H1 (cell line): ENCODE data around the gene SCG5. TPM values are rescaled to one million over a fixed set of nuclear protein-coding genes. Genes with fewer than 3 reads are reported as not detected.

Experiments used
- CTCF ChIA-PET: fragments of 300-600 bp; sonication (Branson Sonifier 250); formaldehyde crosslinking; loops from one replicate; lab custom pipeline; 2021; ENCODE audit not compliant: partially characterized antibody; lab: Charles Lee
- POLR2A ChIA-PET: fragments of 300-600 bp; sonication (Branson Sonifier 250); formaldehyde crosslinking; loops from one replicate; lab custom pipeline; 2021; ENCODE audit warnings: inconsistent platforms; ENCODE audit not compliant: partially characterized antibody; lab: Charles Lee
- DNase-seq, 2 experiments: peaks; one replicate each; pipeline versions ENCODE4 v3.0.0 to v3.0.0-alpha.2; 2010 to 2022; ENCODE audit warnings: low spot score in 2 of 2, low read depth in 1 of 2, mixed read lengths in 1 of 2
- FAIRE-seq: peaks from 2 replicates; lab custom pipeline; 2011; peaks lifted over from hg19 to GRCh38; lab: Jason Lieb, UNC
- H2AFZ ChIP-seq: 2 replicates; pipeline ENCODE4 v1.8.1; 2012; ENCODE audit warnings: low read length, inconsistent platforms
- H2AK5ac ChIP-seq: 2 replicates; pipeline ENCODE4 v1.6.1; 2013; ENCODE audit warnings: low read depth, low read length
- H2BK120ac ChIP-seq: replicated peaks from 2 replicates; pipeline ENCODE3; 2013; ENCODE audit warnings: low read depth, low read length, inconsistent platforms
- H2BK12ac ChIP-seq: 2 replicates; pipeline ENCODE4 v1.6.1; 2013; ENCODE audit warnings: low read depth, low read length
- H2BK15ac ChIP-seq: 2 replicates; pipeline ENCODE4 v1.6.1; 2013; ENCODE audit warnings: low read length
- H2BK20ac ChIP-seq: 2 replicates; pipeline ENCODE4 v1.6.1; 2013; ENCODE audit warnings: low read length
- H2BK5ac ChIP-seq: 2 replicates; pipeline ENCODE4 v1.6.1; 2013; ENCODE audit warnings: low read depth, low read length
- H3K14ac ChIP-seq: 2 replicates; pipeline ENCODE4 v1.6.1; 2013; ENCODE audit warnings: inconsistent platforms; ENCODE audit not compliant: insufficient read length
- H3K18ac ChIP-seq: 2 replicates; pipeline ENCODE4 v1.6.1; 2013; ENCODE audit warnings: low read length; ENCODE audit errors: extremely low read depth
- H3K23ac ChIP-seq: 2 replicates; pipeline ENCODE4 v1.6.1; 2013; ENCODE audit warnings: inconsistent platforms; ENCODE audit not compliant: insufficient read length
- H3K23me2 ChIP-seq: 2 replicates; pipeline ENCODE4 v1.6.1; 2013; ENCODE audit warnings: low read depth, low read length
- H3K27ac ChIP-seq: 2 replicates; pipeline ENCODE4 v1.6.1; 2011; ENCODE audit warnings: low read depth, low read length, inconsistent platforms
- H3K27me3 ChIP-seq, 4 experiments: replicated peaks in 1 of 4; 1 replicate in 1 of 4; 2 replicates in 3 of 4; pipeline versions ENCODE4 v1.6.1 to v1.8.1; 2011 to 2013; ENCODE audit warnings: low read length in 3 of 4, mild to moderate bottlenecking in 3 of 4, inconsistent platforms in 2 of 4, mixed read lengths in 2 of 4, moderate library complexity in 1 of 4; ENCODE audit not compliant: control insufficient read depth in 3 of 4, insufficient read depth in 3 of 4; ENCODE audit errors: extremely low read depth in 1 of 4
- H3K36me3 ChIP-seq, 4 experiments: 2 replicates each; pipeline versions ENCODE4 v1.6.1 to v1.8.1; 2011 to 2013; ENCODE audit warnings: mild to moderate bottlenecking in 4 of 4, low read length in 3 of 4, moderate library complexity in 2 of 4, control low read depth in 1 of 4, inconsistent platforms in 1 of 4; ENCODE audit not compliant: insufficient read depth in 4 of 4, control insufficient read depth in 2 of 4
- H3K4ac ChIP-seq: replicated peaks from 2 replicates; pipeline ENCODE3; 2013; ENCODE audit warnings: low read length, low read depth, mixed read lengths, inconsistent platforms; ENCODE audit not compliant: insufficient read length
- H3K4me1 ChIP-seq, 4 experiments: replicated peaks in 1 of 4; 1 replicate in 1 of 4; 2 replicates in 3 of 4; pipeline versions ENCODE4 v1.6.1 to v1.8.1; 2011 to 2013; ENCODE audit warnings: low read length in 3 of 4, inconsistent platforms in 2 of 4, mixed read lengths in 1 of 4; ENCODE audit not compliant: insufficient read depth in 4 of 4, control insufficient read depth in 3 of 4
- H3K4me2 ChIP-seq, 2 experiments: 2 replicates each; pipeline versions ENCODE4 v1.6.1 to v1.8.1; 2011 to 2013; ENCODE audit warnings: low read depth in 2 of 2, low read length in 2 of 2, control low read depth in 1 of 2, inconsistent platforms in 1 of 2, mild to moderate bottlenecking in 1 of 2; ENCODE audit not compliant: insufficient read depth in 1 of 2
- H3K4me3 ChIP-seq, 4 experiments: fragments of 200-600, 300-600 bp in 1 of 4; sonication (generic), shearing (Covaris generic), sonication (Bioruptor Twin) in 1 of 4; 2 replicates each; pipeline versions ENCODE4 v1.5.1 to v1.8.1; 2011 to 2016; ENCODE audit warnings: low read length in 4 of 4, low read depth in 3 of 4, control low read depth in 2 of 4, inconsistent platforms in 2 of 4, mild to moderate bottlenecking in 2 of 4, mixed read lengths in 1 of 4, moderate library complexity in 1 of 4; ENCODE audit not compliant: insufficient read depth in 2 of 4; ENCODE audit errors: extremely low read depth in 1 of 4
- H3K56ac ChIP-seq: replicated peaks from 2 replicates; pipeline ENCODE3; 2013; ENCODE audit warnings: low read depth, mild to moderate bottlenecking, mixed read lengths, low read length, inconsistent platforms; ENCODE audit not compliant: insufficient read length
- H3K79me1 ChIP-seq: 2 replicates; pipeline ENCODE4 v1.6.1; 2013; ENCODE audit warnings: low read depth, low read length, control low read depth
- H3K79me2 ChIP-seq, 2 experiments: 2 replicates each; pipeline versions ENCODE4 v1.6.1 to v1.8.1; 2012 to 2013; ENCODE audit warnings: low read length in 2 of 2, mild to moderate bottlenecking in 2 of 2, inconsistent platforms in 1 of 2; ENCODE audit not compliant: insufficient read depth in 2 of 2, control insufficient read depth in 1 of 2
- H3K9ac ChIP-seq, 4 experiments: replicated peaks in 1 of 4; 1 replicate in 1 of 4; 2 replicates in 3 of 4; pipeline versions ENCODE4 v1.6.1 to v1.8.1; 2011 to 2013; ENCODE audit warnings: low read depth in 3 of 4, low read length in 3 of 4, control low read depth in 2 of 4, mild to moderate bottlenecking in 2 of 4, moderate library complexity in 2 of 4, inconsistent platforms in 1 of 4; ENCODE audit errors: extremely low read depth in 1 of 4
- H3K9me3 ChIP-seq, 2 experiments: 2 replicates each; pipeline versions ENCODE4 v1.6.1 to v1.8.1; 2012 to 2013; ENCODE audit warnings: mild to moderate bottlenecking in 2 of 2, moderate library complexity in 2 of 2, control low read depth in 1 of 2, inconsistent platforms in 1 of 2, low read depth in 1 of 2, low read length in 1 of 2, mixed read lengths in 1 of 2; ENCODE audit not compliant: insufficient read depth in 2 of 2
- H4K20me1 ChIP-seq, 2 experiments: replicated peaks in 1 of 2; 2 replicates each; pipeline versions ENCODE3 to v1.8.1; 2011 to 2013; ENCODE audit warnings: inconsistent platforms in 2 of 2, low read length in 2 of 2, mild to moderate bottlenecking in 1 of 2; ENCODE audit not compliant: insufficient read depth in 2 of 2, control insufficient read depth in 1 of 2
- H4K5ac ChIP-seq: 2 replicates; pipeline ENCODE4 v1.6.1; 2013; ENCODE audit warnings: low read length, low read depth, mixed read lengths, inconsistent platforms; ENCODE audit not compliant: insufficient read length
- H4K8ac ChIP-seq: 2 replicates; pipeline ENCODE4 v1.8.0; 2013; ENCODE audit warnings: mild to moderate bottlenecking, moderate library complexity, low read length, inconsistent platforms; ENCODE audit not compliant: insufficient read depth; ENCODE audit errors: extremely low read depth
- H4K91ac ChIP-seq: replicated peaks from 2 replicates; pipeline ENCODE3; 2013; ENCODE audit warnings: low read length, mixed read lengths, inconsistent platforms; ENCODE audit not compliant: insufficient read length
- CTBP2 ChIP-seq: IDR thresholded peaks from 2 replicates; pipeline ENCODE4 v1.7.0; 2011; ENCODE audit warnings: borderline replicate concordance, mild to moderate bottlenecking, moderate library complexity, mixed read lengths, low read length; ENCODE audit not compliant: insufficient read depth, insufficient read length
- WGBS, 2 experiments: shearing (Covaris generic) in 1 of 2; methylation state at CpG; one replicate each; pipeline versions ENCODE4 v1.1.6 to v1.1.7; 2013 to 2015; ENCODE audit warnings: low lambda C conversion rate in 2 of 2, mixed read lengths in 2 of 2, inconsistent platforms in 1 of 2, low coverage in 1 of 2, missing lambda C conversion rate in 1 of 2; ENCODE audit not compliant: insufficient replicate concordance in 2 of 2, insufficient coverage in 1 of 2, insufficient read length in 1 of 2; ENCODE audit errors: extremely low coverage in 1 of 2, missing lambda C conversion rate in 1 of 2; 5-methylcytosine and 5-hydroxymethylcytosine counted together
- polyA plus RNA-seq, 7 experiments: library from polyadenylated mRNA; depleted of rRNA in 3 of 7; stranded (reverse) in 5 of 7; unstranded in 2 of 7; fragments of >200 nt in 5 of 7; fragments of 200-250 nt in 2 of 7; gene quantifications; 1 replicate in 5 of 7; 2 replicates in 1 of 7; 4 replicates in 1 of 7; pipeline versions ENCODE4 v1.2.1 to v1.2.3, GENCODE V29; 2011 to 2013; ENCODE audit warnings: missing spikeins in 2 of 7, mixed read lengths in 2 of 7
- total RNA-seq: library from RNA; stranded (reverse); fragmentation: NEBNext Ultra II Directional; extraction: Animal tissue kit (Norgen Biotek cat#: 25700); gene quantifications from 2 replicates; pipeline ENCODE4 v1.2.1, GENCODE V29; 2021

Gene SCG5
- total and polyA plus RNA-seq, 2 of the 8 experiments (the other 6 are each of a cell fraction or from before 2014, with no cell fraction given), result 18.7 to 19.9 TPM

DNA sequence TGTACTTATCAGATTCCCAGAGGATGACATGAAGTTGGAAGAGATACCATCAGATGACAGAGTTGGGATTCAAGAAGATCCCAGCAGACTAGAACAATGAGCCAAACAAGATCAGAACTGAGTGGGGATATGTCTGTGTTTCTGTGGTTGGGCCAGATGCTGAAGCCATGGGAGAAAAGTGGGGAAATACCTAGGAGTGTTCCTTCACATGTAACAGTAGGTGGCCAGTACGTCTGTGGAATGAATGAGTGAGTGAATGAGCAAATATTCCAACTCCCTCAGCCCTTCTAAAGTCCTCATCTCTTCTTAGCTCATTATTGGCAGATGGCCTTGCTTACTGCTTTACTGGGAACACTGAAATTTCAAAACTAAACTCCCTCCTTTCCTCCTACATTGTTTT is 44.1 kb downstream of the SCG5 start:
- no peaks in the 10 kb centered on the region for H4K20me1 ChIP-seq
- no peak overlapping the region for H4K5ac ChIP-seq
- H2BK5ac ChIP-seq, result no peak overlapping the region
- no peak overlapping the region for H2BK12ac ChIP-seq
- no peak overlapping the region for H3K4me2 ChIP-seq
- H4K91ac ChIP-seq, result no peak overlapping the region
- H3K18ac ChIP-seq, result no peak overlapping the region
- WGBS, 2 experiments, result 73% methylated on average over 1 of the region's 1 CpG; no CpG with 5 or more reads in 1 of the 2 experiments
- no peaks in the 10 kb centered on the region for H3K79me2 ChIP-seq
- TF ChIP-seq CTBP2, result no peak
- TF ChIP-seq, all 59 proteins: peak for 0
- H2BK15ac ChIP-seq, result no peak overlapping the region
- no peak overlapping the region for H3K23ac ChIP-seq
- H3K9me3 ChIP-seq, result no peaks in the 10 kb centered on the region
- no peak overlapping the region for H3K14ac ChIP-seq
- H2AFZ ChIP-seq, result no peak overlapping the region
- no peak overlapping the region for H3K56ac ChIP-seq
- H3K9ac ChIP-seq, result no peak overlapping the region
- H3K27me3 ChIP-seq, result no peaks in the 10 kb centered on the region
- no peak overlapping the region for H3K4me3 ChIP-seq
- no peaks in the 10 kb centered on the region for H3K23me2 ChIP-seq
- ChIA-PET CTCF (no interaction called here), POLR2A (no interaction called here)
- H2BK120ac ChIP-seq, result no peak overlapping the region
- H4K8ac ChIP-seq, result no peak overlapping the region
- H2BK20ac ChIP-seq, result no peak overlapping the region
- H2AK5ac ChIP-seq, result no peak overlapping the region
- no peak overlapping the region for H3K4ac ChIP-seq
- DNase-seq (no peak), FAIRE-seq (no peak)
- no peaks in the 10 kb centered on the region for H3K36me3 ChIP-seq
- H3K27ac ChIP-seq, result no peak overlapping the region
- H3K79me1 ChIP-seq, result no peaks in the 10 kb centered on the region
- no peaks in the 10 kb centered on the region; a peak in 1 of 7 replicates for H3K4me1 ChIP-seq
